ENCODE data around the gene MEGF11.

The MEGF11 gene

GRCh38 chr15:66238318-66238717, 15.2 kb downstream of the MEGF11 start (continued):
- no peak for TF ChIP-seq ZNF830 (tag by site-specific recombination; IDR thresholded peaks at IDR 0.05; ENCODE audit: low read depth)
- no peak for TF ChIP-seq WT1 (tag by site-specific recombination; IDR thresholded peaks at IDR 0.05)
- no peak for TF ChIP-seq ZNF274 (IDR thresholded peaks at IDR 0.05; ENCODE audit: low read length)
- TF ChIP-seq ZNF274 (tag by site-specific recombination; IDR thresholded peaks at IDR 0.05; ENCODE audit: borderline replicate concordance): no peak
- no peak for TF ChIP-seq KLF17 (tag by site-specific recombination; IDR thresholded peaks at IDR 0.05)
- TF ChIP-seq ZNF510 (tag by site-specific recombination; IDR thresholded peaks at IDR 0.05; ENCODE audit: insufficient replicate concordance): no peak

DNA sequence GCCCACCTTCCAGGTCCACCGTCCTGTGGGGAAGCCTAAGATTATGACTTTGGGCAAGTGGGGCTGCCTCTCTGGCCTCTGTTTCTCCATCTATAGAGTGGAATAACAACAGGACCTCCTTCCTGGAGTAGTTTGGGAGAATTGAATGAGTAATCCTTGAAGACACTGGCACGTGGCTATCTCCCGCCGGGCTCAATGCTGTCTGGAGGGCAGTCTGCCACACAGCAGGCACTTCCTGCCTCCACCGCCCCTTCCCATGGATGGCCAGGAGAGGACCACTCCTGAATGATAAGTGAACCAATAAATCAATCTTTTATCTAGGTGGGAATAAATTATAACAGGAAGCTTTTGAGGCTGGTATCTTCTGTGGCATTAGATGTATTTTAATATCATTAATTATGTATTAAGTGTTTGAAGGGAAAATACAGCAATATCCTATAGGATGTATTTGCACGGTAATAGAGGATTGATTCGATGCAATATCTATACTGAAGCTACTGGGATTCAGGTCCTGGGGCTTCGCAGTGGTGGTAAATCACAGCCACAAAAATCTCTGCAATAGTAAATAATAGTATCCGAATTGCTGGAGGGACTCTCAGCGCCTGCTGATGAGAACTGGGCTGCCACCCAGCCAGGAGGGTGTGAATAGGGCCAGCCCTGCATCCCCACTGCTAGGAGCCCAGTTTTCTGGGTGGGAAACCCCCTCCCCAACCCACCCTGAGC, 15.9 kb downstream of the MEGF11 start:
- Histone ChIP-seq H3K36me3 (ENCODE audit: control insufficient read depth in 2 of 2, insufficient read depth in 1 of 2, low read length in 2 of 2) (no peaks in the 10 kb centered on the region), H3K27ac (ENCODE audit: extremely low read depth, low read depth, low read length) (no peak overlapping the region), H3K4me1 (ENCODE audit: control insufficient read depth, insufficient read depth, low read length) (no peaks in the 10 kb centered on the region), H3K4me3 (ENCODE audit: low read depth, low read length) (no peak overlapping the region), H3K9me3 (ENCODE audit: control insufficient read depth, insufficient read depth, low read depth, low read length) (no peaks in the 10 kb centered on the region)
- no peak for TF ChIP-seq KLF7 (tag by site-specific recombination; IDR thresholded peaks at IDR 0.05; ENCODE audit: borderline replicate concordance)
- no peak for TF ChIP-seq ZNF785 (tag by site-specific recombination; IDR thresholded peaks at IDR 0.05)
- TF ChIP-seq ZNF513 (tag by site-specific recombination; IDR thresholded peaks at IDR 0.05): no peak
- TF ChIP-seq ZNF639 (tag by site-specific recombination; IDR thresholded peaks at IDR 0.05): no peak
- TF ChIP-seq ZNF621 (tag by site-specific recombination; IDR thresholded peaks at IDR 0.05): no peak
- no peak for TF ChIP-seq ZNF629 (tag by site-specific recombination; IDR thresholded peaks at IDR 0.05)
- TF ChIP-seq HOXA7 (CRISPR knock-in tag; IDR thresholded peaks at IDR 0.05; ENCODE audit: borderline replicate concordance): no peak
- TF ChIP-seq ZBTB20 (tag by site-specific recombination; IDR thresholded peaks at IDR 0.05): no peak
- no peak for TF ChIP-seq ZNF138 (tag by site-specific recombination; IDR thresholded peaks at IDR 0.05; ENCODE audit: borderline replicate concordance)
- TF ChIP-seq MYNN (tag by site-specific recombination; IDR thresholded peaks at IDR 0.05; ENCODE audit: borderline replicate concordance): no peak
- no peak for TF ChIP-seq ZFHX2 (tag by site-specific recombination; conservative IDR thresholded peaks at IDR 0.05)
- TF ChIP-seq ZNF121 (tag by site-specific recombination; IDR thresholded peaks at IDR 0.05): no peak
- TF ChIP-seq ZEB2 (tag by site-specific recombination; IDR thresholded peaks at IDR 0.05): no peak
- TF ChIP-seq, protein P1, sequence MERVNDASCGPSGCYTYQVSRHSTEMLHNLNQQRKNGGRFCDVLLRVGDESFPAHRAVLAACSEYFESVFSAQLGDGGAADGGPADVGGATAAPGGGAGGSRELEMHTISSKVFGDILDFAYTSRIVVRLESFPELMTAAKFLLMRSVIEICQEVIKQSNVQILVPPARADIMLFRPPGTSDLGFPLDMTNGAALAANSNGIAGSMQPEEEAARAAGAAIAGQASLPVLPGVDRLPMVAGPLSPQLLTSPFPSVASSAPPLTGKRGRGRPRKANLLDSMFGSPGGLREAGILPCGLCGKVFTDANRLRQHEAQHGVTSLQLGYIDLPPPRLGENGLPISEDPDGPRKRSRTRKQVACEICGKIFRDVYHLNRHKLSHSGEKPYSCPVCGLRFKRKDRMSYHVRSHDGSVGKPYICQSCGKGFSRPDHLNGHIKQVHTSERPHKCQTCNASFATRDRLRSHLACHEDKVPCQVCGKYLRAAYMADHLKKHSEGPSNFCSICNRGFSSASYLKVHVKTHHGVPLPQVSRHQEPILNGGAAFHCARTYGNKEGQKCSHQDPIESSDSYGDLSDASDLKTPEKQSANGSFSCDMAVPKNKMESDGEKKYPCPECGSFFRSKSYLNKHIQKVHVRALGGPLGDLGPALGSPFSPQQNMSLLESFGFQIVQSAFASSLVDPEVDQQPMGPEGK (tag by site-specific recombination; IDR thresholded peaks at IDR 0.05): no peak
- CTCF ChIA-PET: no interaction called here
- POLR2A ChIA-PET: no interaction called here
